ENCODE measurements around the gene NCAPD3.

DNA sequence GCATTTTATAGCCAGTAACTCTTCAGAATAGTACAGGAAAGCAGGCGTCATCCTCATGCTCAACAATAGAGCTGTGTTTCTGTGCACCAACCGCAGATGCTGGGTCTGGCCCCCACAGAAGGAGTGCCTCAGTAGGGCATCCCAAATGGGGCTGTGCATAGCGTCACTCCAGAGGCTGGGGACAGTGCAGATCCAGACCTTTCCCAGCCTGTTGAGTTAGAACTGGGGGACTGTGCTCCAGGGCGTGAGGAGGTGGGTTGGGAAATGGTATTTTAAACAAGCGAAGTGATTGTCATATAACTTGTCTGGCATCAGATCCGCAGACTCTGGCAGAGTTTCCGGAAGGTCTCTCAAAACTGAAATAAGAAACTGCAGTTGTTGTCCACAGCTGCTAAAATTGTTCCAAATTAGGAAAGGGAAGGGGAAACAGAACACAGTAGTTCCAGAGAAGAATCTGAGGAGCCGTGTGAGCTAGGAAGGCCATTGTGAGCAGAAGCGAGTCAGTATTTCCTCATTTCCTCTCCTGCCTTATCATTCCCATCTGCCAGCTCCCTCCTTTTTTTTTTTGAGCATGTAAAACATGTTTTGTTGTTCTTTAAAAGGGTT, 102.7 kb downstream of the NCAPD3 start:
- TF ChIP-seq, protein P1, sequence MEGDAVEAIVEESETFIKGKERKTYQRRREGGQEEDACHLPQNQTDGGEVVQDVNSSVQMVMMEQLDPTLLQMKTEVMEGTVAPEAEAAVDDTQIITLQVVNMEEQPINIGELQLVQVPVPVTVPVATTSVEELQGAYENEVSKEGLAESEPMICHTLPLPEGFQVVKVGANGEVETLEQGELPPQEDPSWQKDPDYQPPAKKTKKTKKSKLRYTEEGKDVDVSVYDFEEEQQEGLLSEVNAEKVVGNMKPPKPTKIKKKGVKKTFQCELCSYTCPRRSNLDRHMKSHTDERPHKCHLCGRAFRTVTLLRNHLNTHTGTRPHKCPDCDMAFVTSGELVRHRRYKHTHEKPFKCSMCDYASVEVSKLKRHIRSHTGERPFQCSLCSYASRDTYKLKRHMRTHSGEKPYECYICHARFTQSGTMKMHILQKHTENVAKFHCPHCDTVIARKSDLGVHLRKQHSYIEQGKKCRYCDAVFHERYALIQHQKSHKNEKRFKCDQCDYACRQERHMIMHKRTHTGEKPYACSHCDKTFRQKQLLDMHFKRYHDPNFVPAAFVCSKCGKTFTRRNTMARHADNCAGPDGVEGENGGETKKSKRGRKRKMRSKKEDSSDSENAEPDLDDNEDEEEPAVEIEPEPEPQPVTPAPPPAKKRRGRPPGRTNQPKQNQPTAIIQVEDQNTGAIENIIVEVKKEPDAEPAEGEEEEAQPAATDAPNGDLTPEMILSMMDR (conservative IDR thresholded peaks at IDR 0.05), result no peak
- TF ChIP-seq EZH2 (IDR thresholded peaks at IDR 0.05; ENCODE audit: low read depth), result no peak
